IPS-18a (cell line): ENCODE measurements around the gene DPYD.
A peak's percentile ranks its signal among the peaks of the same experiment; 100 is the strongest.

Source experiments
- H3K27ac ChIP-seq: one replicate; pipeline ENCODE4 v1.5.1; 2013; ENCODE audit warnings: low read length
- H3K27me3 ChIP-seq: one replicate; pipeline ENCODE4 v1.6.1; 2013; ENCODE audit warnings: mild to moderate bottlenecking, low read length; ENCODE audit not compliant: control insufficient read depth, insufficient read depth
- H3K36me3 ChIP-seq: one replicate; pipeline ENCODE4 v1.6.1; 2013; ENCODE audit warnings: low read depth, low read length; ENCODE audit not compliant: control insufficient read depth
- H3K4me1 ChIP-seq: one replicate; pipeline ENCODE4 v1.6.1; 2013; ENCODE audit warnings: low read depth, low read length; ENCODE audit not compliant: control insufficient read depth
- H3K4me3 ChIP-seq: one replicate; pipeline ENCODE4 v1.5.1; 2013; ENCODE audit warnings: low read length
- H3K9ac ChIP-seq: one replicate; pipeline ENCODE4 v1.6.1; 2013; ENCODE audit warnings: mild to moderate bottlenecking, low read length, moderate library complexity
- H3K9me3 ChIP-seq: one replicate; pipeline ENCODE4 v1.6.1; 2013; ENCODE audit warnings: low read depth, low read length; ENCODE audit not compliant: control insufficient read depth

Gene DPYD

GRCh38 chr1:97920832-97921571 is at the start of gene DPYD:
Gene DPYD, minus strand, starts transcription at chr1:97921034. Its CDS starts 112 bp downstream, at chr1:97920922.
- Histone ChIP-seq H3K4me1 (no peaks in the 10 kb centered on the region), H3K27ac (no peak within 1 kb of the TSS), H3K27me3 (peaks cover 18% of the 10 kb centered on the region)

GRCh38 chr1:97960470-97960869 is 39.6 kb upstream of the DPYD start:
- no peak overlapping the region for H3K4me3 ChIP-seq
- H3K9me3 ChIP-seq: no peaks in the 10 kb centered on the region
- no peaks in the 10 kb centered on the region for H3K4me1 ChIP-seq
- H3K27ac ChIP-seq: no peak overlapping the region
- no peaks in the 10 kb centered on the region for H3K27me3 ChIP-seq
- no peak overlapping the region for H3K9ac ChIP-seq
- no peaks in the 10 kb centered on the region for H3K36me3 ChIP-seq

More at GRCh38 chr1:97920832-97921571, at the start of gene DPYD:
- peak within 1 kb of the TSS; percentile 45 for H3K9ac ChIP-seq
- H3K9me3 ChIP-seq: no peaks in the 10 kb centered on the region
- peak within 1 kb of the TSS; percentile 85 for H3K4me3 ChIP-seq
- H3K36me3 ChIP-seq: no peaks in the 10 kb centered on the region

- H3K9ac ChIP-seq: no peak overlapping the region
- H3K36me3 ChIP-seq: no peaks in the 10 kb centered on the region
- no peak overlapping the region for H3K4me3 ChIP-seq
- no peak overlapping the region for H3K27ac ChIP-seq
- no peaks in the 10 kb centered on the region for H3K27me3 ChIP-seq
- no peaks in the 10 kb centered on the region for H3K9me3 ChIP-seq
- H3K4me1 ChIP-seq: no peaks in the 10 kb centered on the region
Observed at GRCh38 chr1:97947695-97948094, 26.9 kb upstream of the DPYD start.

GRCh38 chr1:97943354-97943753 is 22.5 kb upstream of the DPYD start:
- Histone ChIP-seq H3K9ac (no peak overlapping the region), H3K36me3 (no peaks in the 10 kb centered on the region), H3K9me3 (no peaks in the 10 kb centered on the region), H3K27me3 (no peaks in the 10 kb centered on the region), H3K4me3 (no peak overlapping the region), H3K27ac (no peak overlapping the region), H3K4me1 (no peaks in the 10 kb centered on the region)

- no peak overlapping the region for H3K9ac ChIP-seq
Observed at GRCh38 chr1:97942161-97943123, 21.6 kb upstream of the DPYD start.

GRCh38 chr1:97938285-97938642 is 17.4 kb upstream of the DPYD start:
- no peak overlapping the region for H3K4me3 ChIP-seq
- H3K9ac ChIP-seq: no peak overlapping the region
- no peaks in the 10 kb centered on the region for H3K27me3 ChIP-seq
- no peaks in the 10 kb centered on the region for H3K9me3 ChIP-seq
- H3K36me3 ChIP-seq: no peaks in the 10 kb centered on the region
- no peaks in the 10 kb centered on the region for H3K4me1 ChIP-seq
- H3K27ac ChIP-seq: no peak overlapping the region

More at GRCh38 chr1:97942161-97943123, 21.6 kb upstream of the DPYD start:
- H3K36me3 ChIP-seq: no peaks in the 10 kb centered on the region
- H3K4me3 ChIP-seq: no peak overlapping the region
- H3K4me1 ChIP-seq: no peaks in the 10 kb centered on the region
- no peak overlapping the region for H3K27ac ChIP-seq
- no peaks in the 10 kb centered on the region for H3K27me3 ChIP-seq
- H3K9me3 ChIP-seq: no peaks in the 10 kb centered on the region

- H3K36me3 ChIP-seq: no peaks in the 10 kb centered on the region
- no peak overlapping the region for H3K4me3 ChIP-seq
- no peaks in the 10 kb centered on the region for H3K4me1 ChIP-seq
- no peaks in the 10 kb centered on the region for H3K9me3 ChIP-seq
- no peaks in the 10 kb centered on the region for H3K27me3 ChIP-seq
- no peak overlapping the region for H3K27ac ChIP-seq
- H3K9ac ChIP-seq: no peak overlapping the region
Observed at GRCh38 chr1:97936976-97937375, 16.1 kb upstream of the DPYD start.

- H3K27ac ChIP-seq: no peak overlapping the region
- no peaks in the 10 kb centered on the region for H3K27me3 ChIP-seq
- H3K9ac ChIP-seq: no peak overlapping the region
- H3K4me3 ChIP-seq: no peak overlapping the region
- H3K36me3 ChIP-seq: no peaks in the 10 kb centered on the region
- H3K4me1 ChIP-seq: no peaks in the 10 kb centered on the region
- no peaks in the 10 kb centered on the region for H3K9me3 ChIP-seq
Observed at GRCh38 chr1:97934491-97934890, 13.7 kb upstream of the DPYD start.

- Histone ChIP-seq H3K9ac (no peak overlapping the region), H3K36me3 (no peaks in the 10 kb centered on the region), H3K4me1 (no peaks in the 10 kb centered on the region), H3K4me3 (no peak overlapping the region), H3K9me3 (no peaks in the 10 kb centered on the region), H3K27ac (no peak overlapping the region), H3K27me3 (no peaks in the 10 kb centered on the region)
Observed at GRCh38 chr1:97929874-97930851, 9.3 kb upstream of the DPYD start.

GRCh38 chr1:97926017-97926708 is 5.3 kb upstream of the DPYD start:
- H3K9me3 ChIP-seq: no peaks in the 10 kb centered on the region
- H3K9ac ChIP-seq: no peak overlapping the region
- no peaks in the 10 kb centered on the region for H3K36me3 ChIP-seq
- H3K4me1 ChIP-seq: no peaks in the 10 kb centered on the region
- no peak overlapping the region for H3K27ac ChIP-seq
- H3K4me3 ChIP-seq: no peak overlapping the region
- H3K27me3 ChIP-seq: no peaks in the 10 kb centered on the region
